Measurements from ENCODE around the gene POU2F3.
A peak's percentile ranks its signal among the peaks of the same experiment; 100 is the strongest.

POU2F3 gene

DNA sequence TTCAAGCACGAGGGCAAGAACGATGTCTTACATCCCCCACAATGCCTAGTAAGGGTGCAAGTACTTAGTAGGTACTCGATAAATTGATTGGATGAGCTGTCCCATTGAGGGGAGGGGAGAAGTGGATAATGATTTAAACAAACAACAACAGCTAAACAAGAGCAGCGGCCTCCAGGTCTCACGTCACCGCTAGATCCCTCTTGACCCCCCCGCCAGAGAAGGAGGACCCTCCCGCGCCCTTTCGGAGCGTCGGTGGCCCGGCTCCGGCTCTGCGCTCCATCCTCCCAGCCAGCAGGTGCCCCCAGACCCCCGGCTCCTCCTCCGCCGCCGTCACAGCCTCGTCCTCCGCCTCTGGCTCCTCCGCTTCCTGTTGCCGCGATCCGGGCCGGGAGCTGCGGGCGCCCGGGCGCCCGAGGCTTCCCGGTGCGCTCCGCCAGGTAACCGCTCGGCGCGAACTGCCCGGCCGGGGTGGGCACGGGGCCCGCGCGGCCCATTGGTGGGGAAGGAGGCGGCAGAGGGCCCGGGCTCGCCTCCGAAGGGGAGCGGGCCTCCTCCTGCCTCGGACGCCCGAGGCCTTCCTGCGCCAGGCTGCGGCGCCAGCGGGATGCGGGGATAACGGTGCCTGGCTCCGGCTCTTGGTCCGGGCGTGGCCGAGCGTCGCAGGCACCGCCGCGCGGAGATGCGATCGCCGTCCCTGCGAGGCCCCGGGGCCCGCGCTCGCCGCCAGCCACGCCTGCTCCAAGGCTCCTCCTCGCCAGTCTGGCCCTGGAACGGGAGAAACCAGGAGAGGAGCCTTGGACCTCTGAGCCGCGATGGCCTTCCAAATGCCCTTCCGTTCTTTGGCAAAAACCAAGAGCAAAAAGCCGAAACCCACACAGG lies 85.2 kb downstream of the POU2F3 start, which contains the start of gene TLCD5:
Gene TLCD5 (plus strand): TSS at position 368 of the 879 bp plus-strand sequence. CDS start 2,143 bp downstream, outside the sequence.
- peak; percentile 30 for DNase-seq (ENCODE audit: low read depth)

DNA sequence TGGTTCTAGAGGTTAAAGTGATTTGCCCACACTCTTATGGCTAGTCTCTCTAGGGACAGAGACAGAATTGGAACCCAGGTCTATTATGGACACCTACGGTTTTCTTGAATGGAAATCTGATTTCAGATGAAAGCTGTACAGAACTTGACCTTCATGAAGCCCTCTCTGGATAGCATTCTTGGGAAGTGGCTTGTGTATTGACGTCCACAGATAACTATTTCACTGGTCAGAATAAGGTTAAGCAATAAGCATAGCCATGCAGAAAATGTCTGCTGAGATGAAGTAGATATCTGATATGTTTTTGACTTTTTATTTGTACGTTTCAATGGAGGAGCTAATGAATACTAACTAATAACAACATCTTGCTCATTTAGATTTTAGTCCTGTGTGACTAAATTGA lies 86.3 kb downstream of the POU2F3 start:
- DNase-seq (ENCODE audit: low read depth) = no peak

DNA sequence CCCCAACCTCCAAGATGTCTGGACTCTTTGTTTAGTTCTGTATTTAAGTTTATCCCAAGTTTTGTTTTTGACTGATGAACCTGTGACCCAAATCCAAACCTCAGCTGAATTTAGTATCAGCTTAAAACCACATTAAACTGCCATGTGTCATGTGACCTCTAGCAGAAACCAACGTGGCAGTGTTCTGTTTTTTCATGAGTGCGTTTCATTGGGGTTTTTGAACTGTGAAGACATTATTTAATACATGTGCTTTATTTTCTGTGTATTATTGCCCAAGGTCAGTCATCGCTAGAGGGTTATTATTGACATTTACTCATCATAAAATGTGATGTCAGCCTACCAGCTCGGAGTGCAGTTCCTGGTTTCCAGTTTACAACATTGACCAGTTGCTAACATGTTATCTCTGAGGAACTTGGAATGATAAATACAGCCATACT lies 86.9 kb downstream of the POU2F3 start:
- no peak for DNase-seq (ENCODE audit: low read depth)

DNA sequence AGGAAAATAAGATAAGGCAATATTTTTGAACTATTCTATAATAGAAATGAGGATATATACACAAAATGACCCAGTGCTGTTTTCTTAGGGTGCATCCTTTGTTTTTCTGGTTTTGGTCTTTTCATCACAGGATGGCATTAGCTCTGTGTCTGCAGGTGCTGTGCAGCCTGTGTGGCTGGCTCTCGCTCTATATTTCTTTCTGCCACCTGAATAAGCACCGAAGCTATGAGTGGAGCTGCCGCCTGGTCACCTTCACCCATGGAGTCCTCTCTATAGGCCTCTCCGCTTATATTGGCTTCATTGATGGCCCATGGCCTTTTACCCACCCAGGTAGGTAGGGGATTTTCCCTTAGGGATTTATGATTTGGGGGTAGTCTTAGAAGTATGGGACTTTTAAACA lies 87.4 kb downstream of the POU2F3 start:
- DNase-seq (ENCODE audit: low read depth) = no peak

DNA sequence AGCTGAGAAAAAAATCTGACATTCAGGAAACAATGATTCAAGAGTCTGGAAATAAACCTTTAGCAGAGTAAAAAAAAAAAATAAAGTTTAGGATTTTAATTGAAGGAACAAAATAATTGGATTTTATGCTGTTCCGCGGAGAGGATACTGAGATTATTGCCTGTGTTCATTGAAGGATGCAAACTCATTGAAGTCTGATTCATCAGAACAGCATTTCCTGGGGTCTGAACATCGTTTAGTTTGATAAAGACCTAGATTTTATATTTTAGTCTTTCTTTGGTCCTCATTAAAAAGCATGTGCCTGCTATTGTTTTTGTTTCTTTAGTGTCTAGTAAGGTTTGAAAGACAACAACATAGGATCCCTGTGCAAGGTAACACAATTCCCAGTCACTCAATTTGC lies 89.6 kb downstream of the POU2F3 start:
- no peak for DNase-seq (ENCODE audit: low read depth)

DNA sequence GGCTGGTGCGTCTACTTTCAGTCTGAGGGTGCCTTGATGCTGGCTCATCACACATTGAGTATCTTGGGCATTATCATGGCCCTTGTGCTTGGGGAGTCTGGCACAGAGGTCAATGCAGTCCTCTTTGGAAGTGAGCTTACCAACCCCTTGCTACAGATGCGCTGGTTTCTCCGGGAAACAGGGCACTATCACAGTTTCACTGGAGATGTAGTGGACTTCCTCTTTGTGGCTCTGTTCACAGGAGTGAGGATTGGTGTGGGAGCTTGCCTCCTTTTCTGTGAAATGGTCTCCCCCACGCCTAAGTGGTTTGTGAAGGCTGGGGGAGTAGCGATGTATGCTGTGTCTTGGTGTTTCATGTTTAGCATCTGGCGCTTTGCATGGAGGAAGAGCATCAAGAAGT lies 90.1 kb downstream of the POU2F3 start:
- no peak for DNase-seq (ENCODE audit: low read depth)

DNA sequence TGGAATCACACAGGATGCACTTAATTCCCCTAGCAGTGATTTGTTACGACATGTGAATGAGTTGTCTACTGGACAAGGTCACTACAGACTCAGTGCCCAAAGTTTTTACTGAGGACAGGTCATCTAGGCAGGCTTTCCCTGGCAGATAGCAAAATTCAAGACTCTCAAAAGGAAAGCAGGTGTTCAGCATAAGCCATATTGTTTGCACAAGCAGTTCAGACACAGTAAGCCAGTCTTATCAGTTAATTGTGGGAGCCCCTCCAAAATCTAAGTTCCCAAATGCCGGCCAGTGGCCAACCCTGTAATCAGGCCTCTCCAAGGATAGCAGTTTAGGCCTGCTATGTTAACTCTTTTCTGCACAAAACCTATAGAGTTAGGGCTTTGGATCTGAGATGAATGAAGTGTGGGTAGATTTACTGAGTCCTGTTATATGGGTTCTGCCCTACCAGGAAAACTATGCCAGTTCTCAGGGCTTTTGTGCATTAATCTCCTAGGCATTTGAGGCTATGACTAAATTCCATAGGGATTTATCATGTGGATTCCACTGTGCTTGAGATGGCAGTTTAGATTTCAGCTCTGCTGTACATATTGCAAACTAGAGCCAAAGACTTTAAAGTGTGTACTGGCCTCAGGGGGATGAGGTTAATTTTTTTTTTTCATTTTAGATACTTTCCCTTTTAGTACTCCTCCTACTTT lies 91.5 kb downstream of the POU2F3 start:
- DNase-seq (ENCODE audit: low read depth) = no peak

DNA sequence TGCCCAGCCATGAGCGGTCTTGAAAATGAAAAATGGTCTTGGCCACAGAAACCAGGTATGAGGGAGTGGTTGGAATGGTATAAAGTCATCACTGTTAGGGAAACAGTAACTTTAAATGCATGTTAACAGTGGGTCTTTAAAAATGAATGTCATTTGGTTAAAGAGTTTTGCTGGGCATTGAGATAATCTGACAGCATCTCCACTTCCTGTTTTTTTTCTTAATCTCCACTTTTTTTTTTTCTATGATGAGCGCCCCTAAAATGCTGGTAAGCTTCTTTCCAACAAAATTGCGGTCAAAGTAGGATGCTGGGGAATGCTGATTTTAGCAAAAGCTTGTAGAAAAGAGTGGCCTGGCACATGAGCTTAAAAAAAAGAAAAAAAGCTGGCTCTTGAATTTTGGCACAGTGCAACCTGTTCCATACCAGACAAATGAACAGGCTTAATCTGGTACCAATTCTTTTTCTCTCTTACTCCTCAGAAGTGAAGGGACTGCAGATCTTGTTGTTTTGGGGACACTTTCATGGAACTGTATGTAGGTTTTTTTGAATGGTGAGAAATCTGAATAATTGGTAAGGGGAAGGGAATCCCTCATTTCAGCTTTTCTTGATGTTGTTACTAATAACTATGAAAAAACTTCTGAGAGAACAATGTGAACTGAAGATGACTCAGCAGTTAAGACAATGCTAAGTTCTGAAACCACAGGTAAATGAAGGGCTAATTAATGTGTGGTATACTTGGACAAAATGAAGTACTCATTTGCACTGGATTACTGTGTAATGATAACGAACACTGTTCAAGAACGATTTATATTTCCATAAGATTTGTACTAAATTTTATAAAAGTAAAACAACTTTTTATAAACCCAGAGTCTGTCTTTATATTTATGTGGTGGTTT lies 93.1 kb downstream of the POU2F3 start:
- no peak for DNase-seq (ENCODE audit: low read depth)

DNA sequence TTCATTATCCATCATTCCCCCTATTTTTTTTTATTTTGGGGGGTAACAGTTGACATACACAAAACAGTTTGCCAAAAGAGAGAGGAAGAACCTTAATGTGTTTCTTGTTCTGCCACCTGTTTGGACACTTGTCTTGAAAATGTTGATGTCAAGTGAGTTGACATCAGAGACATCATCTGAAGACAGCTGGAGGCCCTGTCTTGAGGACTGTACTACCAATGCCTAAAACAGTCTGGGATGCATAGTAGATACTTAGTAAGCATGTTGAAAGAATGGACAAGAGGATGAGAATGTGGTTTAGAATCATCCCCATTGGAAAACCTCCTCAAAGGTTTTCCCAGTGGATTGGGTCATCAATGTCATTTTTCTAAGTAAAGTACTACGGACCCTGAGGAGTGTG lies 93.9 kb downstream of the POU2F3 start:
- DNase-seq (ENCODE audit: low read depth) = no peak

DNA sequence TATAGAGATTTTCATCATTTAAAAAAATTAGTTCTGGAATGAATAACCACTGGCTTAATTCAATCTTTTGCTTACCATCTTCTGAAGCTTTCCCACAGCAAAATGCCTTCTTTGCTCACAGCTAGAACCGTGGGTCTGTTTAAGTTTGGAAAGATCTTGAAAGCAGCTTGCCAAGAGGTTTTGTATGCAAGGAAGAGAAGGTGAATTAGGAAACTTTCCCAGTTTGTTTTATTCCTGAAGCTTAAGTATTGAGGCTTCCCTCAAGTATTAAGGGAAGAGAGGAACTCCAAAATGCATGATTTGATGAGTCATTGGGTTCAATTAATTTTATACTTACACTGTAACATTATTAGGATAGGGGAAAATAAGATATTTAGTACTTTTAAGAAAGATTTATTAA lies 94.4 kb downstream of the POU2F3 start:
- no peak for DNase-seq (ENCODE audit: low read depth)

DNA sequence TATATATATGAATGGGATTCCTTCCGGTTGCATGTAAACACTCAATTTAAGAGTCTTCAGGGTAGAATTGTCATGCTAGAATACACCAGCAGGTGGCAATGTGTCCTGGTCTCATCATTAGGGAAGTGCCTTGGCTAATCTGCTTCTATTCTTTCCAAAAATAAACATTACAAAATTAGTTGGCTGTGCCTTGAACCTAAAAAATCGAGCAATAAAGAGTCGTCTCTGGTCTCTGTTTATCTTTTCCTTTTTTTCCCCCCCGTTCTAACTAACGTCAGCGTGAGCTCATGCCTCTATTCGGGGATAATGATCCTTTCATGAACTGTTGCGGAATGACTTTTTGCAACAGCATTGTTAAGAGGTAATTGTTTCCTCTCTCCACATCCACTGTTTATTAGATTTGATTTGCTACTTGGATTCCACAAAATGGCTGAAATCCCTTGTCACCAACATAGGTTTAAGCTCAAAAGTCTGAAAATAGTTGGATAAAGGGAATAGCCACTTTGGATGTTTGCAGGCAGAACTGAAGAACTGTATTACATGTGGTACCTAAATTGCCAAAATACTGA lies 95.0 kb downstream of the POU2F3 start:
- no peak for DNase-seq (ENCODE audit: low read depth)

DNA sequence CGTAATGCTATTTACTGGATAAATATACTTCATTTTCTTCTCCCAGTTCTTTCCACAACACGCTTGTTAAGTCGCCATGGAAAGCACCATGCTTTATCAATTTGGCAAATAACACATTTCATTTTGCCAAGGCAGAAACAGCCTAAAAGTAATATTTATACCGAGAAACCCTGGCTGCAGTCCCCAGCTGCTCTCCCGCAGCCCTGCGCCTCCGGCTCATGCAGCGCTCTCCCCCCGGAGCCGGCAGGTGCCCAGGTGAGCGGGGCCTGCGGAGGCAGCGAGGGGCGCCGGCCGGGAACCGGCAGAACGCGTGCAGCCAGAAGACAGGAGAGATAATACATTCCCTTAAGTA lies 95.6 kb downstream of the POU2F3 start:
- no peak for DNase-seq (ENCODE audit: low read depth)

DNA sequence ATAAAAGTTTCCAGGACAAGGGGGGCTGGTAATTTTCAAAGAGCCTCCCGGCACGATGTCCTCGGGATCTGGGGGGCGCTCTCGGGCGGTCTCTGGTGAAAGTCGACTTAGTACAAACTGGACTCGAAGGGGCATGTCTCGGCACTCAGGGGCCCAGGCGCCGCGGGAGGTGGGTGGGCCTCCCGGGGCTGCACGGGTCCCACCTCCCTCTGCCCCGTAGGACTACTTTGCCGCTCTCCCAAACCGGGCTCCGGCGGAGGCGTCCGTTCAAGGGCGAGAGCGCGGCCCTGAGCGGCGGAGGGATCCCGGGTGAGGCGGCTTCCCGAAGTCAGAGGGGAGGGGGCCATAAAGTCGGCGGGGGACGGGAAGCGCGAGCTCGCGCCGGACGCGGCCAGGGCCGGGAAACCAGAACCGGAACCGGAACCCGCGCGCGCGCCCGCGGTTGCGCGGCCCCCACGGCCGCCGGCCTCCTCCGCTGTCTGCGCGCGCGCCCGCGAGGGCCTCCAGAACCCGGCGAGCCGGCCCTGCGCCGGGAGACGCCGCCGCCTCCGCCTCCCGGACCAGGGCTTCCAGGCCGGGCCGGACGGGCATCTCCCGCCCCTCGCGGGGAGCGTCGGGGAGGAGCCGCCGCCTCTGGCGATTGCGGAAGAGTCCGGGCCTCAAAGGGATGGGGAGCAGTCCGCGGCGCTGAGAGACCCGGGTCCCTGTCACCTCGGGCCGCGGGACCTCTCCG lies 96.1 kb downstream of the POU2F3 start, which contains the start of gene ARHGEF12:
Gene ARHGEF12 (plus strand): TSS at position 506 of the 733 bp plus-strand sequence. CDS start 831 bp downstream, outside the sequence.
- peak; percentile 71 for DNase-seq (ENCODE audit: low read depth)

DNA sequence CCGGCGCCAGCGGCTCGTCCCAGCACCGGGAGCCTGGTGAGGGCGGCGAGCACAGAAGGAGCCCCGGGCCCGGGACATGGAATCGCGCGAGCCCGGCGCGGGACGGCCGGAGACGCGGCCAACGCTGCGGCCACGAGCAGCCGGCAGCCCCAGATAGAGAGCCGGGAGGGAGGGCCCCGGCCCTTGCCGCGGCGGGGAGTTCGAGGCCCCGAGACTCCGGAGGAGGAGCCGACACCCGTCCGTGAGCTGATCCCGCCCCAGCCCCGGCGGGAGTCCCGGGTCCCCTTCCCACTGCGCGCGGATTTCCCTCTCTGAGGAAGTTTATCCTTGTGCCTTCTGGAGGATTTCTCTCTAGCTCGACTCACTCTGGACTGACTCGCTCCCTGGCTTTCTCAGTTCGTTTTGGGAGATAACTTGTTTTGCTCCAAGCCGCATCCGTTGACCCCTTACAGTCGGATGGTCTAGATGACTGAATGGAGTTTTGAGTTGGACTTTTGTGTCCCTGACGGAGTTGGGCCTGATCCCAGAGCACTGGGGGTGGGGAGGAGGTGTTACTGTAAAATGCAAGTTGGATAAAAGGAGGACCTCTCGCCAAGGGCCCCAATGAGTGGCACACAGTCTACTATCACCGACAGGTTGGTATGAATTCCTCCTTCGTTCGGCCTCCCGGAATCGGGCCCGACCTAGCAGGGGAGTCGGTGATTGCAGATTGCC lies 96.9 kb downstream of the POU2F3 start:
- DNase-seq (ENCODE audit: low read depth) = peak; percentile 18

DNA sequence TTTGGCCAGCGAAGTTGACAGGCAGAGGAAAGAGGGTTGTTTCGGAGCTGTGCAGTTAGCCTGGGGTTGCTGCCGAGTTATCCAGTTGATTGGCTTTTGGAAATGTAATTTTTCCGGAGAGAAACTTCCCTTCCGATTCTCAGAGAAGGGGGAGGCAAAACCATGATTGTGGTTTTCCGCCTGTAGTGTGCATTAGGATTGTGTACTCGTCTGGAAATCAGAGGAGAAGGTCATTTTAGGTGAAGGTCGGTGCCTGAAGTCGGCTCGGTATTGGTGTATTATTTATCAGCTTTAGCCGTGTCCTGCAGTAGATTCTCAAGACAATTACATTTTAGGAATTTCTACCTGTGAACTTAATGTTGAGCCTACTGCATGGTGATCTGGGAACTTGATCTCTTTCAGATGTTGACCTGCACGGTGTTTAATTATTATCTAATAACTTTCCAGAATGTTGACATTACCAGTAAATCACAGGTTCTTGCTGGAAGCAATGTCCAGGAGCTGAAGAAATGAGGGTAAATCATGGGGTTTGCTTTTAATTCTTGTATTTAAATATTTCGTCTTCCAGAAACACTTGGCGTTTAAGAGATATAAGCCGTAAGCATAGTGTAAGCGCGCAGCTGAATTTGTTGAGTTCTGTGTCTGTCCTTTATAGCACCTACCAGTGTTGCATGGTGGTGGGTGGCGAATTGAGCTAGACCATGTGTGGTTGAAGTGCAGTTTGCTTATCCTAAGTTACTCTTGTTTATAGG lies 97.6 kb downstream of the POU2F3 start:
- DNase-seq (ENCODE audit: low read depth) = no peak

DNA sequence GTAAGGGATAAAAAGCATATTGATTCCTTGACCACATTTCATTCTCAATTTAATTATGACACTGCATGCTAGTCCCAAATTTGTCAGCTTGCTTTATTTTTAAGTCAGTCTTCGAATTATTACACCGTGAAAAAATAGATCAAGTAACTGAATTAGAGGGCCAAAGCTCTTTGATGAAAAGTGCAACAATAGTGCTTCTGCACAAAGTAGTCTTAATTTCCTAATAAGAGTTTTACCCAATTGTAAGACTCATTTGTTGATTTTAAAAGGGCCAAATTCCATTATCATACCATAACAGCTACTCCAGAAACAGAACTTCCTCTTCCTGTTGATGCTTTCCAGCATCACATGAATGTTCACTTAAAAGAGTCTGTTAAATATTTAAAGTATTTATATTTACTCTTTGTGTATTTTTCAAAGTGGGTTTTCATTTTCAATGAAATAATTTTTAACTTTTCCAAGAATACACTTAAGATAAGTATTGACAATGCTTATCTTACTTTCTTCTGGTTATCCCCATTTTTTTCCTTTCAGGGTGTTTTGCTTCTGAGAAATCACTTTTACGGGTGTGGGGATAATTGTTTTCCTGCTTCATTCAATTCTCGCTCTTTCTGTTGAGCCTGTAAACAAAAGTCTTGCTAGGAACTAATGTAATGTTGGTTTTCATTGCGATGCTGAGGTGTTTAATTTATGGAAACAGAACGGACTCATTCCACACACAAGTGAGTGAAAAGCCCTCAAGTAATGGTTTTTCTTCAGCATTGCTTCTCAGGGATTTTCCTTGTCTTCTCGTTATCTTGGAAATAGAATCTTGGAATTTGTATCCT lies 98.4 kb downstream of the POU2F3 start:
- DNase-seq (ENCODE audit: low read depth) = no peak

DNA sequence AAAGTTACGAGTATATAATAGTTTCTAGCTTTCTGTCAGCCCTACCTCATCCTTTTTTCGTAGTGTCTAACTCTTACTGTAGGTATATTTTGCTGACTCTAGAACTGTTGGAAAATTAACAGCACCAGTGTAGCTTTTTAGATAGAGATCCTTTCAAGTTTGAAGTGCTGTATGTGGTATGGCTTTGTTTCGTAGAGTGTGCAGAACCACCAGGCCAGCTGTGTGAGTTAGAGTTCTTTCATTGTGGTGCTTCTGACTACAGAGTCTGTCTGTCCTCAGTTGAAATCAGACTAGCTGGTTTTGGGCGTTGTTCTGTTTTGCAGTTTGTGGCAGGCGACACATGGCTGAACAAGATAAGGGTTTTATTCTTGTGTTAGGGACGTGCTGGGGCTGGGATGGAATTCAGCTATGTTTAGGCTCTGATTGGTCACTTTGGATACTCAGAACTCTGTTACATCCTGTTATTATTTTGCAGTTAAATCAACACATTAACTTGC lies 99.5 kb downstream of the POU2F3 start:
- DNase-seq (ENCODE audit: low read depth) = no peak

DNA sequence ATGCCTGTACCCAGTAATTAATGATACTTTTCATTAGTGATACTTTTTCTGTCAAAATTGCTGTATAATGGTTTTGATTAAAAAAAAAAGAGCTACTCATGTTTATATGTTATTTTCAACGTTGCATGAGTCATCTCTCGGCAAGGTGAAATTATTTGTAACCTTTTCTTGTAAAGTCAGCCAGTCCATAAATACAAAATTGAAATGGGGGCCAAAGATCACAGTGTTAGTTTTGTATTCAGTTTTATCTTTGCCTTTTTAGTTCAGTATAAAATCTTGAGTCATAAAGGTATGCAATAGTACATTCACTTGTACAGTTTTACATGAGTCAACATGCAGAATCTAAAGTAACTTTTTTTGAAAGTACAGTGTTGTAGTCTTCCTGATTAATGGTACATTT lies 100.6 kb downstream of the POU2F3 start:
- no peak for DNase-seq (ENCODE audit: low read depth)

DNA sequence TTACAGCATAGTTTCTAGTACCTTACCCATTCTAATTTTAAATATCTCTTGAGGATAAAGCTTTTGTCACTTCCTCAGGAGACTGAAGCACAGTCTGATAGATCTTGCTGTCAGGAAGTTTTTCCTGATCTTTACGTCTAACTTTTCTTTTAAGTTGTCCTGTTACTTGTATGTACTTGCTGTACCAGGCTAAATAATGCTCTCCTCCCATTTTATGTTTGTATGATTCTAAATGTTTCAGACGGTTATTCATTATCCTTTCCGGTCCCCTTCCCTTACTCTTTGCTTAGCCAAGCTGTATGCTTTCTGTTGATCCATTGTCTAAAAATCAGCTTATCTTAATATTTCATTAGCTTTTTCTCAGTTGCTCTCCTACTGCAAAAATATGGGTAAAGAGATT lies 102.3 kb downstream of the POU2F3 start:
- no peak for DNase-seq (ENCODE audit: low read depth)
